GM18867 (cell line): ENCODE data around the gene AGFG2.
"Not testable (repeated sequence)": the region's sequence is repeated elsewhere in the genome, so short reads cannot be mapped to it uniquely, and the experiment has no call there.

Experiments used
- ATAC-seq: cut with Tn5 transposase; IDR thresholded peaks from one replicate; pipeline ENCODE4 v1.9.1; 2021; ENCODE audit warnings: mild to moderate bottlenecking, moderate library complexity; ENCODE audit not compliant: unreplicated experiment

Gene AGFG2

DNA sequence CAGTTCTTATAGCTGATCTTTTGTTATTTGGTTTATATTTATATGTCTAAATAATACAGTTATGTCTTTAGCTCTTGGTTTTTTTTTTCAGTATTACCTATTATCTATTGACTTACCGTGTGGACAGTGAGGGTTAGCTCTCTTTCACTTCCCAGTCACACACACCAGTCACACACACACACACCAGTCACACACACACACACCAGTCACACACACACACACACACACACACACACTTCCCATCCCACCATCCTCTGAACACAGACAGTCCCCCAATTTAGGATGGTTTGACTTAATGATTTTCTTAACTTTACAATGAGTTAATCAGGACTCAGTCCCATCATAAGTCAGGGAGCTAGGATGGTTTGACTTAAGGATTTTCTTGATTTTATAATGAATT is 18.9 kb upstream of the AGFG2 start:
- no peak for ATAC-seq

DNA sequence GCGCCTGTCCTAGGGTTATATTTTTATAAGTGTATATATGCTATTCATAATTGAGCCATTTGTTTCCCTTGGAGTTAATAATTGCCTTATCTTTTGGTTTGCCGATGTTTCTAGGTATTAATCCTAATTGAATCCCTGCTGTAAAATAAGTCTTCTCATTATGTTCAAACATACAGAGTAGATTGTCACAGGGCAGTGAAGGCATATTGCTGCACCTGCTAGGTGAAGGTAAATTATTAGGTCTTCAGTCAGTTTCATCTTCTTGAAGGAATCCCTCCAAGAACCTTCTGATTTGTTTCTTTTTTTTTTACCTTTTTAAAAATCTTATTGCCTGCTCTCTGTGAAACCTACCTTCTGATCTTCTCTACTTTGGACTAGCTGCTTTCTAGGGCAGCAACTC is 17.9 kb upstream of the AGFG2 start:
- no peak for ATAC-seq

DNA sequence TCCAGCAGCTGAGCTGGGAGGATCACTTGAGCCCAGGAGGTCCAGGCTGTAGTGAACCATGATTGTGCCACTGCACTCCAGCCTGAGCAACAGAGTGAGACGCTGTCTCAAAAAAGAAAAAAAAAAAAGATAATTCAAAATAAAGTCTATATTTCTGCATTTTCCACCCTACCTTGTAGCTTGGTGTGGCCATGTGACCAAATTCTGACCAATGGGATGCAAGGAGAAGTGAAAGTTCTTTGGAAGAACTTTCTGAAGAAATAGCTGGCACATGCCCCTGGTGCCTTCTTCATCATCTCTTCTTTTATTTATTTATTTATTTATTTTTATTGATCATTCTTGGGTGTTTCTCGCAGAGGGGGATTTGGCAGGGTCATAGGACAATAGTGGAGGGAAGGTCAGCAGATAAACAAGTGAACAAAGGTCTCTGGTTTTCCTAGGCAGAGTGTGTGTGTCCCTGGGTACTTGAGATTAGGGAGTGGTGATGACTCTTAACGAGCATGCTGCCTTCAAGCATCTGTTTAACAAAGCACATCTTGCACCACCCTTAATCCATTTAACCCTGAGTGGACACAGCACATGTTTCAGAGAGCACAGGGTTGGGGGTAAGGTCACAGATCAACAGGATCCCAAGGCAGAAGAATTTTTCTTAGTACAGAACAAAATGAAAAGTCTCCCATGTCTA is 17.0 kb upstream of the AGFG2 start:
- not testable (repeated sequence) for ATAC-seq

DNA sequence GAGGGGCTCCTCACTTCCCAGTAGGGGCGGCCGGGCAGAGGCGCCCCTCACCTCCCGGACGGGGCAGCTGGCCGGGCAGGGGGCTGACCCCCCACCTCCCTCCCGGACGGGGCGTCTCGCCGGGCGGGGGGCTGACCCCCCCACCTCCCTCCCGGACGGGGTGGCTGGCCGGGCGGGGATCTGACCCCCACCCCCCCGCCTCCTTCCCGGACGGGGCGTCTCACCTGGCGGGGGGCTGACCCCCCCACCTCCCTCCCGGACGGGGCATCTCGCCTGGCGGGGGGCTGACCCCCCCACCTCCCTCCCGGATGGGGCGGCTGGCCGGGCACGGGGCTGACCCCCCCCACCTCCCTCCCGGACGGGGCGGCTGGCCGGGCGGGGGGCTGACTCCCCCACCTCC is 15.8 kb upstream of the AGFG2 start:
- ATAC-seq, result not testable (repeated sequence)

DNA sequence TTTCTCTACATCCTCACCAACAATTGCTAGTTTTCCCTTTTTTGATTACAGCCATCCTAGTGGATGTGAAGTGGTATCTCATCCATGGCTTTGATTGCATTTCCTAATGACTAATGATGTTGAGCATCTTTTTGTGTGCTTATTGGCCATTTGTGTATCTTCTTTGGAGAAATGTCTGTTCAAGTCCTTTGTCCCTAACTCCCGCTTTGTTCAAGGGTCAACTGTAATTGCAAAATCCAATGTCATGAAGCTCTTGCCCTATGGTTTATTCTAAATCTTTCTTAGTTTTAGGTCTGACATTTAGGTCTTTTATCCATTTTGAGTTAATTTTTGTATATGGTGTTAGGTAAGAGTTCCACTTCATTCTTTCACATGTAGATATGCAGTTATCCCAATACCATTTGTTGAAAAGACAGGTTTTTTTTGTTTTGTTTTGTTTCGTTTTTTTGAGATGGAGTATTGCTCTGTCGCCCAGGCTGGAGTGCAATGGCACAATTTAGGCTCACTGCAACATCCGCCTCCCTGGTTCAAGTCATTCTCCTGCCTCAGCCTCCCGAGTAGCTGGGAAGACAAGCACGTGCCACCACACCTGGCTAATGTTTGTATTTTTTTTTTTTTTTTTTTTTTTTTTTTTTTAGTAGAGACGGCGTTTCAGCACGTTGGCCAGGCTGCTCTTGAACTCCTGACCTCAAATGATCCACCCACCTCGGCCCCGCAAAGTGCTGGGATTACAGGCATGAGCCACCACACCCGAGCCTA is 10.7 kb upstream of the AGFG2 start:
- ATAC-seq, result not testable (repeated sequence)

DNA sequence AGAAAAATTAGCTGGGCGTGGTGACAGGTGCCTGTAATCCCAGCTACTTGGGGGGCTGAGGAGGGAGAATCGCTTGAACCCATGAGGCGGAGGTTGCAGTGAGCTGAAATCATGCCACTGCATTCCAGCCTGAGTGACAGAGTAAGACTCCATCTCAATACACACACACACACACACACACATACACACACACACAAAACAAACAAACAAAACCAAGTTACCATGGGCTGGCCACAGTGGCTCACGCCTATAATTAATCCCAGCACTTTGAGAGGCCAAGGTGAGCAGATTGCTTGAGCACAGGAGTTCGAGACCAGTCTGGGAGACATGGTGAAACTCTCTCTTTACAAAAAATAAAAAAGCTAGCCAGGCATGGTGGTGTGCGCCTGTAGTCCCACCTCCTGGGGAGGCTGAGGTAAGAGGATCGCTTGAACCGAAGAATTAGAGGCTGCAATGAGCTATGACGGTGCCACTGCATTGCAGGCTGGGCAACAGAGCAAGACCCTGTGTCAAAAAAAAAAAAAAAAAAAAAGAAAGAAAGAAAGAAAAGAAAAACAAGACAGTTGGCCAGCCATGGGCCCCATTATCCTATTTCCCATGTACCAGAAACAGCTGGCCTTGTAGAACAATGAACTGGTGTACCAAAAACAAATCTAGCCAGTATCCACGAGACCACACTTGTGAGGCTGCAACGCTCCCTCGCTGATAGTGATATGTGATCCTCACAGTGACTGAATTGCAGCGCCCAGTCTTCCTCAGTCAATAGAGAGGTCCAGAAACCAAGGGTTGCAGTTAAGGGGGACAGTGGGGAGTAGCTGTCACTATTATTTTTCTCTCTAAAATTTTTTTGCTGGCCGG is 6.6 kb upstream of the AGFG2 start:
- no peak for ATAC-seq

DNA sequence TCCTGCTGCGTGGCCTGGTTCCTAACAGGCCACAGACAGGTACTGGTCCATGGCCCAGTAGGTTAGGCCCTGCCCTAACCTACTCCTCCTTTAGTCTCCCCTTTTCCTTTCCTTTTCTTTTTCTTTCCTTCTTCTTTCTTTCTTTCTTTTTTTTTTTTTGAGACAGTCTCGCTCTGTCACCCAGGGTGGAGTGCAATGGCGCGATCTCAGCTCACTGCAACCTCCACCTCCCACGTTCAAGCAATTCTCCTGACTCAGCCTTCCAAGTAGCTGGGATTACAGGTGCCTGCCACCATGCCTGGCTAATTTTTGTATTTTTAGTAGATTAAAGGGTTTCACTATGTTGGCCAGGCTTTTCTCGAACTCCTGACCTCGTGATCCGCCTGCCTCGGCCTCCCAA is 3.0 kb upstream of the AGFG2 start:
- ATAC-seq, result not testable (repeated sequence)

DNA sequence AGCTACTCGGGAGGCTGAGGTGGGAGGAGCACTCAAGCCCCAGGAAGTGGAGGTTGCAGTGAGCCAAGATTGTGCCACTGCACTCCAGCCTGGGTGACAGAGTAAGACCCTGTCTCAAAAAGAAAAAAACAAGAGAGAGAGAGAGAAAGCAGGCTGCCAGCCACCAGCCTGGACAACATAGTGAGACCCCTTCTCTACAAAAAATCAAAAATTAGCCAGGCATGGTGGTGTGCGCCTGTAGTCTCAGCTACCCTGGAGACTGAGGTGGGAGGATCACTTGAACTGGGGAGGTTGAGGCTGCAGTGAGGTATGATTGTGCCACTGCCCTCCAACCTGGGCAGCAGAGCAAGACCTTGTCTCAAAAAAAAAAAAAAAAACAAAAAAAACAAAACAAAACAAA is 2.3 kb upstream of the AGFG2 start:
- not testable (repeated sequence) for ATAC-seq

DNA sequence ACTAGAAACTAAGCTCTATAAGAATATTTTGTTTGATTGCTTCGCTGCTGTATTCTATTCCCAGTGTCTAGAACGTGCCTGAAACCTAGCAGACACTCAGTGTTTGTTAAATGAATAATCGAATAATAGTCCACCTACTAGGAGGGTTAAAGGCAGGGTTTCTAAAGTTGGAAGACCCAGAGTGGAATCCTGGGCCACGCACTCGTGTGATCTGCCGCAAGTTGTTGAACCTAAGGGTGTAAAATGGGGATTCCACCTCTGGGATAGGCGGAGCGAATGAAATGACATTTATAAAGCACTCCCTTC is 702 bp upstream of the AGFG2 start:
- no peak for ATAC-seq

DNA sequence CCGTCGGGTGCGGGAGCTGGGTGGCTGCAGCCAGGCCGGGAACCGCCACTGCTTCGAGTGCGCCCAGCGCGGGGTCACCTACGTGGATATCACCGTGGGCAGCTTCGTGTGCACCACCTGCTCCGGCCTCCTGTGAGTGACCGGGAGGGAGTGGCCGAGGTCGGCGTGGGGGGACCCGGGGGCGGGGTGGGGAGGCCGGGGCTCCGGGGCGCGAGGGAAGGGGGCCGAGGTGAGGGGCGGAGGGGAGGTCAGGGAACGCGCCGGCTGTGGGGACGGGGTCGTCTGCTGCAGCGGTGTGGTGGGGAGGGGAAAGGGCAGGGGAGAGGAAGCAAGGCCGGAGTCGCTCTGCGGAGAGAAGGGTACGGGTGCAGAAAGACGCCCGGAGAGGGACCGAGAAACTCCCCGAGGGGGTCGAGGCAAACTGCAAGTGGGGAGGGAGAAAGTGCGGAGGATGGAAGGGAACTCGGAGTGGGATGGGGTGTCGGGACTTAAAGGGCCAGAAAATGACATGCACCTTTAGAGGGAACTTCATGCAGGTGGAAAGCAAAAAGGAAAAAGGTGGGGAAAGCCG is 518 bp downstream of the AGFG2 start:
- ATAC-seq, result no peak

DNA sequence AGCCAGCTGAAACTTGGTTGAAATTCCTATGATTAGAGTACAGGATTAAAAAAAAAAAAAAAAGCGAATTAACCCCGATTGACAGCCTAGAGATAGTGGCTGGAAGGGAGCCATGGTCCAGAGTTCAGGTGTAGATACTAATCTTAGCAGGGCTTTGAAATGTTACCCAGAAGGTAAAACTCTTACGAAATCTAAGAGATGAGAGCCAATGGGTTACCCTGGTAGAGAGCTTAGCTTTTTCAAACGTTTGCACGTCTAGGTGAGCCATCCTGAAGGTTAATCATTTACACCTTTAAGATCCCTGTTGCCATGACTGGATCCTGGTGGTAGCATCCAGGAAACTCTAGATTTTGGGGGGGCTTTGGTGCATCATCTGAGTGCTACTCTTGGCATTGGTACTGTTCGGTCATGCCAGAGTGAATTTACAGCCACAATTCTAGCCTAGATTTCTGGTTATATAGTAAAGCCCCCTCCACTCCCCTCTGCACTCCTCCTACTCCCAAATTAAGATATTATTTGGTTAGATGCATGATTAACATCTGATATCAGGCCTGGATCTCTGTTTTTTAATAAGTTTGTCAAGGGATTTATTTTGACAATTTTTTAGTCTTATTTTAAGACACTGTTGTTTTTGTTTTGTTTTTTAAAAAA is 1.2 kb downstream of the AGFG2 start:
- no peak for ATAC-seq

DNA sequence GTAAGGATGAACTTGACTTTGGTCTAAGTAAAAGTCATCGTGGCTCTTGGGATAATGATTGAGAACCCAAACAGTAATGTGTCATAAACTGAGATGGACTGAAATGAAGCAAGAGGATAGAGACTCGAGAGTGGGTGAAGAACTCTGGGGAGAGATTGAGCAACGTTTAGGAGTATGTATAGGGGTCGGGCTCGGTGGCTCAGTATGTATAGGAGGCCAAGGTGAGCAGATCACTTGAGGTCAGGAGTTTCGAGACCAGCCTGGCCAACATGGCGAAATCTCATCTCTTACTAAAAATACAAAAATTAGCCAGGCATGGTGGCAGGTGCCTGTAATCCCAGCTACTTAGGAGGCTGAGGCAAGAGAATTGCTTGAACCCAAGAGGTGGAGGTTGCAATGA is 2.3 kb downstream of the AGFG2 start:
- ATAC-seq, result not testable (repeated sequence)

DNA sequence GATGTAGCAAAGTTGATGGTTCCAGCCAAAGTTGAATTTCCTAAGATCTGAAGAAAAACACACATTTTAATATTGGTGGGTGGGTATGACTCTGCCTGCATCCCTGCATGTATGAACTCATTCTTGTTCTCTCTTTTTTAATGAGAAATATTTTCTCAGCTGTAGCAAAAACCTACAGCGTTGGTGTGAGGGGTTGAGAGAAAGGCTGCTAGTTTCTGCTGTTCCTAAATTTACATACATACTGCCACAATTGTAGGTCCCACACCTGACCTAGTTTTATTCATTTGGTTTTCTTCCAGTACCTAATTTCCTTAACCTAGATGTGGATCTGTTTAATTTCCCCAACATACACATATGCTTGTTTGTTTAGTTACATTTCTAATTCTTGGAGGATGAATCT is 4.6 kb downstream of the AGFG2 start:
- ATAC-seq, result no peak

DNA sequence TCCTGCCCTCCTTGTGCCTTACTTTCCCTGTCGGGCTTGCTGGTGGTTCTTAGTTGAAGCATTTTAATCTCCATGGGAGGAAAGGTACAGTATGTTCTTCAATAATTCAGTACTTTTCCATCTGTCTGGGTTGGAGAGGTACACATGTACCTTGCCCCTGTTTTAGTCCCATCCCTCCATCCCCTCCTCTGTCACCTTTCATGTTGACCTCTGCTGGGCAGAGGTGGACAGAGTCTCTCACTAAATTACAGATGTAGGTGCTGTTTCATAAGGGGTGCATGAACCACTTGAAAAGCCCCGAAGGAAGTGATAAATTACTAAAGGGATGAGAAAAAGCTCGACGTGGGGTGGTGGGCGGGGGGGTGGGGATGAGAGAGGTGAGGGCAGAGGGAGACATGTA is 5.4 kb downstream of the AGFG2 start:
- ATAC-seq, result no peak

DNA sequence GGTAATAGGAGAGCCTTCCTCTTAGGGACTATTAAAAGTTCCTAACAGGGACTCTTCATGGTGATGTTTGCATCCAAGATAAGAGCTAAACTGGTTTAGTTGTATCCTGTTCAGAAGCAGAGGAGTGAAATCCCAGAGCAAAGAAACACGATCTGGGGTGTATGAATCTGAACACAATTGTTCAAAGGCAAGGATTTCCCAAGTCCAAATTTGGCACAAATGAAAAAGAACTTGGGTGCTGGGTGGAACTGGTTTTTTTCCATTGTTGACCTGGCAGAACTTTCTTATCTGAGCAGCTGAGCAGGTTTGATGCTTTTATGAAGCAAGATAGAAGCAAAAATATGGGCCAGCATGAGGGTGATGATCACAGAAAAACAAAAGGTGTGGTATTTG is 6.0 kb downstream of the AGFG2 start:
- no peak for ATAC-seq

DNA sequence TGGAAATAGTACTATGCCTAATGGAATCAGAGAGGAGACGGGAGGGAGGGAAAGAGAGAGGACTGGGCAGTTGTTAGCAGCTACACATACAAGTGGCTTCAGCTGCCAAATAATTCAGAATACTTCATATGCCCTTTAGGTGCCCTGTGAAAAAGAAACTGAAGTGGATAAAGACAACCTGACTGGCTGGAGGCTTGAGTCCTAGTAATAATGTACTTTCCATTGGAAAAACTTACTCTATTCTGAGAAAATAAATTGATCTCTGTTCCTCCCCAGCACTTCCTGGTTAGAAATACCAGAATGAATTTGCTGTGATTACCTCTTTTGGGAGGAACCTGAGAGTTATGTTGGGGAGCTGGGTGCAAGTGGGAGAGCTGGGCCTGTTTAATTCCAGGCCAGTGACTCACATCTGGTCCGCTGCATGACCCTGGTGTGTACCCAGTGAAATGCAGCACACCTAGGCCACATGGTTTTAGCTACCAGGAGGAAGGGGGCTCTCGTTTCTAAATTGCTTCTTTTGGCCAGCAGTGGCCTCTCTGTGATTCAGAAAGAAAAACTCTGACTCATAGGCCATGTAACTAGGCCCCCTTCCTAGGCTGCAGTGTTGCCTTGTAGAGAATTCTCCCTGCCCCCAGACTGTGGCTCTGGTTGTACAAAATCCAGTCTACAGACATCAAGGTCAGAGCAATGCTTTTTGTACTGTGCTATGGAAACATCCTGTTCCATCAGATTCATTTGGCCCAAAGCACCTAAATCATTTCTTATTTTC is 6.5 kb downstream of the AGFG2 start:
- peak; percentile 33 for ATAC-seq

DNA sequence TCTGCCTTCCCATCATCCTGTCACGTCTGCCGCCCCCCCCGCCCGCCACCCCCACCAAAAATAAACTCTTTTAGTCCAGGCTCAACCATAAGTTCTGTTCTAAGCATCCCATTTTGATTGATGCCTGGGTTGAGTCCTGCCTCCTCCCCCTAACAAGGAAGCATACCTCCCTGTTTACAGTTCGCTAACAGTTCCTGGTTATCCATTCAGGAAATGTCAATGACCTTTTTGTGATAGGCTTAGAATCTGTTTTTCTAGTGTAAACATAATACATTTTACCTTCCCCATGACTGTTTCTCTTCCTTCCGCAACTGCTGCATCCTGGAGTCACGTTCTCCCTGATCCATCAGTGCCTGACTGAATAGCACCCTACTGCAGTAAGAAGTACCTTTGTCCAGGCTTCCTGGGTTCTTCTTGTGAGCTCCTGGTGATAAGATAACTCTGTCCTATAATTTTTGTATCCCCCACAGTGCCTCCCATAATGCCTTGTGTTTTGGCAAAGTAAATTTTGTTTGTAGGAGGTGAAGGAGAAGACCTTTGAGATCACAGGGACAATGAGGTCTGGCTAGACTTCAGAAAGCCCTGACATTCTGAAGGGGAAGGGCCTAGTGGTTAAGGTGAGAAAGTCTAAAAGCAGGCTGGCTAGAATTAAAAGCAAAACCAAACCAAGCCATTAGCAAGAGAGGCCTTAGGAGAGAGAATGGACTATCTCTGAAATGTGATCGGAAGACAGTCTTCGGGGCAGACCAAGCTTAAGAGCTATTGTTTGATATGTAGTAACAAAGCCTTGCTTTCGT is 7.3 kb downstream of the AGFG2 start:
- peak; percentile 57 for ATAC-seq

DNA sequence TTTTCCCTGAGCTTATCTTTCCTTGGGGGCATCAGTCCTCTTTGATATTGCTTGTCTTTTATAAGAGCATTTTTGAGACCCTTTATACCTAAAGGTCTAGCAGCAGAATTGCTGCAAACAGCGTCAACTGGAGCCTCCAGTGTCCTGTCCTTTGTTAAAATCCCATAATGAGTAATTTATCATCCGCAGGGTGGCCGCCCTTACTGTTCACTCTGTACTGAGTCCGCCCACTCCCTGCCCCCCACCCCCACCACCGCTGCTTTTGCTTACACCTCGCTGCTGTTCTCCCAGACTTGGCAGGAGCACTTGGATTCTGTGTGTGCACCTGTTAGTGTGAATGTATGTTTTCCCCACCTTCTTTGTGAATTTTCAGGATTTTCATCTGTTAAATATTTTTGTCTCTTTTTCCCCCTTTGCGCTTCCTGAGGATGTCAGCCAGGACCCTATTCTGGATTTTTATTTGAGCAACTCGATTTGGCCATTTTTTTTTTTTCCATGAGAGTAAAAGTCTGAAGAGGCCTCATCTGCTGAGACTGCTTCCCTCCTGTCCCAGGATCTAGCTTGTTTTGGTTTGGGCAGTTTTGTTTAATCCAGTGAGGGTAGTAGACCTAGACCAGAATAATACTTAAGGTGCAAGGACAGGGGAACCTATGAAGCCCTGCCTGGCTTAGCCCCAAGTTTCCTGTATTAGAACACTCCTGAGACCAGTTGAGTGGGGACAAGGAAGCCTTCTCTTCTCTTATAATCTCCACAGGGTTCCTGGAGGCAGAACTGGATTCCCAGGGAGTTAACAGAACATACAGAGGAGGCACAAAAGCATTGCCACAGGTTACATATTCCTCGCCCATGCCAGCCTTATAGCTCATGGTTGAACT is 8.2 kb downstream of the AGFG2 start:
- ATAC-seq, result no peak

DNA sequence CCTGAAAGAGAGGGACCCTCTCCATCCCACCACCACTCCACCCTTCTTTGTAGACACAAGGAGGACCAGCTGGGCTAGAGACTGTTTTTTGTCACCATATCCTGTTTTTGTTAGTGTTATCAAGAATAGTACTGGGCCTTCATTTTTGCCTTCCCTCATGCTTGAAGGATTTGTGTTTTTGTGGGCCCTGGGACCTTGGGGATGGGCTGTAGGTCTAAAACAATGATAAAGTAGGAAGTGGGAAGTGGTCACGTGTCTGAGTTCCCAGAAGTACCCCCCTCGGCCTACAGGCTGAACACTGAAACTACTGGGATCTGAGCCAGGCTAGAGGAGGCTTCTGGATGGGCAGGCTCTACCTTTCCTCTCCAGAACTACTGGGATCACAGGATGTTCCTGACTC is 8.9 kb downstream of the AGFG2 start:
- no peak for ATAC-seq
